GM19025 (cell line): ENCODE data around the gene NKX2-3.

Experiments
- ATAC-seq: cut with Tn5 transposase; IDR thresholded peaks from one replicate; pipeline ENCODE4 v1.9.1; 2021; ENCODE audit warnings: mild to moderate bottlenecking, low read depth, moderate library complexity; ENCODE audit not compliant: unreplicated experiment

Gene NKX2-3

GRCh38 chr10:99532687-99533495 lies at the start of gene NKX2-3:
TSS of gene NKX2-3 (plus strand) at chr10:99532942. CDS start at chr10:99533132, 190 bp downstream.
- no peak for ATAC-seq

- no peak for ATAC-seq
These were observed 47.8 kb upstream of the NKX2-3 start for GRCh38 chr10:99484626-99485581.

- no peak for ATAC-seq
These were observed 45.5 kb upstream of the NKX2-3 start for GRCh38 chr10:99487125-99487807.

GRCh38 chr10:99489271-99489670 lies 43.5 kb upstream of the NKX2-3 start:
- no peak for ATAC-seq

GRCh38 chr10:99497343-99498025 lies 35.3 kb upstream of the NKX2-3 start:
- no peak for ATAC-seq

GRCh38 chr10:99506416-99506815 lies 26.3 kb upstream of the NKX2-3 start:
- ATAC-seq, result no peak

GRCh38 chr10:99507265-99507664 lies 25.5 kb upstream of the NKX2-3 start:
- ATAC-seq, result no peak

GRCh38 chr10:99513061-99513460 lies 19.7 kb upstream of the NKX2-3 start:
- no peak for ATAC-seq

GRCh38 chr10:99519690-99520039 lies 13.1 kb upstream of the NKX2-3 start:
- ATAC-seq, result no peak

- ATAC-seq, result no peak
These were observed 12.5 kb upstream of the NKX2-3 start for GRCh38 chr10:99520040-99520846.

- no peak for ATAC-seq
These were observed 11.6 kb upstream of the NKX2-3 start for GRCh38 chr10:99520847-99521764.

- no peak for ATAC-seq
These were observed 10.8 kb upstream of the NKX2-3 start for GRCh38 chr10:99521765-99522469.

- no peak for ATAC-seq
These were observed 10.1 kb upstream of the NKX2-3 start for GRCh38 chr10:99522470-99523250.

GRCh38 chr10:99523251-99523773 lies 9.4 kb upstream of the NKX2-3 start:
- ATAC-seq, result no peak

- no peak for ATAC-seq
These were observed 8.6 kb upstream of the NKX2-3 start for GRCh38 chr10:99524050-99524666.

GRCh38 chr10:99524736-99525380 lies 7.9 kb upstream of the NKX2-3 start:
- no peak for ATAC-seq
